Subcutaneous abdominal adipose tissue (tissue), 5 donors: ENCODE data around the gene DIDO1.
"Not testable (repeated sequence)": the region's sequence is repeated elsewhere in the genome, so short reads cannot be mapped to it uniquely, and the experiment has no call there.

Experiments used
- H3K27ac ChIP-seq: one replicate; pipeline ENCODE4 v1.7.0; 2013; ENCODE audit warnings: low read depth, mild to moderate bottlenecking, inconsistent platforms, low read length, moderate library complexity
- H3K27me3 ChIP-seq, 5 donors: one replicate each; pipeline ENCODE4 v1.7.0; 2013; ENCODE audit warnings: low read length in 5 of 5, inconsistent platforms in 1 of 5; ENCODE audit not compliant: control insufficient read depth in 5 of 5, insufficient read depth in 4 of 5
- H3K36me3 ChIP-seq, 5 donors: one replicate each; pipeline ENCODE4 v1.7.0; 2013; ENCODE audit warnings: low read length in 5 of 5; ENCODE audit not compliant: control insufficient read depth in 5 of 5, insufficient read depth in 5 of 5
- H3K4me1 ChIP-seq, 5 donors: one replicate each; pipeline ENCODE4 v1.7.0; 2013; ENCODE audit warnings: low read length in 5 of 5, mild to moderate bottlenecking in 3 of 5, moderate library complexity in 1 of 5; ENCODE audit not compliant: control insufficient read depth in 5 of 5, insufficient read depth in 5 of 5
- H3K4me3 ChIP-seq, 5 donors: one replicate each; pipeline ENCODE4 v1.7.0; 2013; ENCODE audit warnings: low read length in 5 of 5, low read depth in 1 of 5
- H3K9ac ChIP-seq, 5 donors: one replicate each; pipeline ENCODE4 v1.7.0; 2013; ENCODE audit warnings: low read length in 5 of 5, mild to moderate bottlenecking in 4 of 5, moderate library complexity in 3 of 5
- H3K9me3 ChIP-seq, 5 donors: one replicate each; pipeline ENCODE4 v1.7.0; 2013; ENCODE audit warnings: low read length in 5 of 5; ENCODE audit not compliant: control insufficient read depth in 5 of 5
- donor health status: healthy.
- donor health status: healthy.
- donor health status: healthy.
- donor health status: healthy.
- donor health status: healthy.

DIDO1 gene

GRCh38 chr20:62928246-62928939, 2.1 kb upstream of the DIDO1 start:
- H3K9ac ChIP-seq, result peak overlapping the region; percentile 44 to 89 (median 82)
- peak overlapping the region; percentile 65 to 77 (median 71) for H3K4me3 ChIP-seq
- H3K36me3 ChIP-seq, result peaks cover 0 to 2% (median 0%) of the 10 kb centered on the region in 5 donors
- H3K27me3 ChIP-seq, result no peaks in the 10 kb centered on the region
- H3K27ac ChIP-seq, result peak overlapping the region; percentile 78
- H3K4me1 ChIP-seq, result peaks cover 14 to 57% (median 50%) of the 10 kb centered on the region in 5 donors
- H3K9me3 ChIP-seq, result no peaks in the 10 kb centered on the region

DNA sequence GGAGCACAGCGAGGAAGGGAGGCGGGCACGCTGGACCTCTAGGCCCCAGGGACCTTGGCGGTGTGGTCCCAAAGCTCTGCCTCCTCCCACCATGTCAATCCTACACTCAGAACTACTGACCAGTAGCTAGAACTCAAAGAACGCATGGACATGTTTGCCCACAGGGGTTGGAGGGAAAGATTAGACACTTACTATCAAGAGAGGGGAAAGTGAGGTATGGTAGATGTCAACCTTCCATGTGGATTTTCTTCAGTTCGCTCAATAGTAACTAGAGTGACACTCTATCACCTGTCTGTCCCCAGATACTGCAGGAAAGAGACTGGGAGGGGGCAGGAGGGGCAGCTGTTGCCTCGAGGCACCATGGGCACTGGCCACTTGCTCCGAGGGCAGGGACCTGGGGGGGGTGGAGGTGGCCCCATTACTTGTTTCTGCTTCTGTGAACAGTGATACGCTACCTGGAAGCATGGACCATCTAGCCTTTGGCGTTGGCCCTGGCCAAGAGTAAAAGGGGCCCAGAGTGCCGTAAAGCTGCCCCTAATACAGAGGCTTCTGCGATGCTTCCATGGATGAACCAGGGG, 912 bp upstream of the DIDO1 start:
- Histone ChIP-seq H3K4me3 (peak overlapping the region in 4 of 5 donors; percentile 82 to 95 (median 93)), H3K27ac (peak overlapping the region; percentile 95), H3K36me3 (no peaks in the 10 kb centered on the region), H3K9me3 (no peaks in the 10 kb centered on the region), H3K9ac (peak overlapping the region in 2 of 5 donors; percentile 78 to 100), H3K27me3 (no peaks in the 10 kb centered on the region), H3K4me1 (peaks cover 16 to 68% (median 61%) of the 10 kb centered on the region in 5 donors)

GRCh38 chr20:62925420-62926228, 681 bp downstream of the DIDO1 start:
- no peaks in the 10 kb centered on the region for H3K9me3 ChIP-seq
- peaks cover 16 to 84% (median 73%) of the 10 kb centered on the region in 5 donors for H3K4me1 ChIP-seq
- peak overlapping the region; percentile 98 to 100 (median 99) for H3K9ac ChIP-seq
- peak overlapping the region; percentile 82 to 95 (median 93) for H3K4me3 ChIP-seq
- H3K36me3 ChIP-seq, result no peaks in the 10 kb centered on the region
- no peaks in the 10 kb centered on the region for H3K27me3 ChIP-seq
- H3K27ac ChIP-seq, result peak overlapping the region; percentile 95

- no peaks in the 10 kb centered on the region for H3K27me3 ChIP-seq
- no peaks in the 10 kb centered on the region for H3K36me3 ChIP-seq
- H3K9me3 ChIP-seq, result no peaks in the 10 kb centered on the region
- H3K4me1 ChIP-seq, result peaks cover 16 to 89% (median 79%) of the 10 kb centered on the region in 5 donors
- H3K9ac ChIP-seq, result peak overlapping the region; percentile 98 to 100 (median 99)
- H3K27ac ChIP-seq, result peak overlapping the region; percentile 95
- H3K4me3 ChIP-seq, result peak overlapping the region; percentile 82 to 95 (median 93)
Measured at GRCh38 chr20:62925076-62925419, 1.3 kb downstream of the DIDO1 start.

DNA sequence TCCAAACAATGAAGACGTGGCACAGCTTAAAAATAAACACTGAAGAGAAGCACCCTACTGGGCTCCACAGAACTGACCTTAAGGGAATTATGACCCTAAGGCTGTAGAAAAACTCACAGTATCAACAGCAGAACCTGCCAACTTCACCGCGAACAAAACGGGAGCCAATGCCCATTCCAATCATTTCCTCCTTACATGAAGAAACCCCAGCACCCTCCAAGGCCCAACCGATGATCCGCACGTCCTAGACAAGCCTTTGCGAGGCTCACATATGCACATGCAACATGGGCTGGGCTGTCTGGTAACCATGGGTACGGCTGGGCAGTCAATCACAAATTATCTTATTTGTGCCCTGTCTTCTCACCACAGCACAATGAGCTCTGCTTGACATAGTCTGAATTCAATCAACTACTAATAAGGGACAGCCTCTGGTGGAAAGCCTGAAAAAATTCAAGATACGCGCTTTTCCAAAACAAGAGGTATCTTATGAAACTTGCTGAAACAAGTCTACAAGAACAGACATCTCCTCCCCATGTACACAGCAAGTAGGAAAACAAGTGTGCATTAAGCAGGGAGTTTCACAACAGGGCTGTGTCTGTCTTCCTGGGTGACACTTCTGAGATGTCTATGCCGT, 1.7 kb downstream of the DIDO1 start:
- peak overlapping the region; percentile 98 to 100 (median 99) for H3K9ac ChIP-seq
- H3K9me3 ChIP-seq, result no peaks in the 10 kb centered on the region
- H3K27ac ChIP-seq, result peak overlapping the region; percentile 95
- H3K4me3 ChIP-seq, result peak overlapping the region; percentile 82 to 95 (median 93)
- H3K27me3 ChIP-seq, result no peaks in the 10 kb centered on the region
- H3K36me3 ChIP-seq, result no peaks in the 10 kb centered on the region
- H3K4me1 ChIP-seq, result peaks cover 16 to 89% (median 82%) of the 10 kb centered on the region in 5 donors

GRCh38 chr20:62923669-62924441, 2.5 kb downstream of the DIDO1 start:
- H3K27ac ChIP-seq, result peak overlapping the region; percentile 95

GRCh38 chr20:62923059-62923668, 3.1 kb downstream of the DIDO1 start:
- not testable (repeated sequence) for H3K9me3 ChIP-seq, H3K27me3 ChIP-seq, H3K4me3 ChIP-seq, H3K36me3 ChIP-seq
- Histone ChIP-seq H3K27ac (peak overlapping the region; percentile 95), H3K4me1 (peaks cover 18 to 90% (median 86%) of the 10 kb centered on the region in 5 donors), H3K9ac (peak overlapping the region in 3 of 5 donors; percentile 28 to 99 (median 47))

More at GRCh38 chr20:62923669-62924441, 2.5 kb downstream of the DIDO1 start:
- H3K36me3 ChIP-seq, result no peaks in the 10 kb centered on the region
- no peaks in the 10 kb centered on the region for H3K9me3 ChIP-seq
- peak overlapping the region in 4 of 5 donors; percentile 90 to 95 (median 93) for H3K4me3 ChIP-seq
- H3K9ac ChIP-seq, result peak overlapping the region; percentile 98 to 100 (median 99)
- no peaks in the 10 kb centered on the region for H3K27me3 ChIP-seq
- H3K4me1 ChIP-seq, result peaks cover 18 to 90% (median 86%) of the 10 kb centered on the region in 5 donors

DNA sequence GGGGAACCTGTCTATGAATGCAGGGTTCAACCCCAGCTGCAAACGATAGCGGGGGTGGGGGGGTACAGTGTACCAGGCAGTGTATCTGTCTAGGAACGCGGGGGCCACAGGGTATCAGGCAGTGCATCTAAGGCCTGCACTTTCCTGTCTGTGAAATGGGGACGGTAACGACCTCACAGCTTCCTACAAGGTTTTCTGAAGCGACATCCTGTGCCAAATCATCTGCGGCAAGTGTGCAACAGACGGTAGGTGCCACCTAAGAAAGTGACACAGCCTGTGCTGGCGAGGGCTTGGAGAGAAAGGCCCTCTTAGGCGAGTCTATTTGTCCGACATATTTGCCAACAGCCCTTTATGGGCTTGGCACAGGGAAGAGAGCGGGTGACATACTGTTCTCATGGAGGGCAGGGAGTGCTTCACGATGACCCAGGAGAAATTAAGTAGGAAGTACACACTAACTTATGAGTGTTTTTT, 3.8 kb downstream of the DIDO1 start:
- no peaks in the 10 kb centered on the region for H3K27me3 ChIP-seq
- no peaks in the 10 kb centered on the region for H3K36me3 ChIP-seq
- peak overlapping the region in 2 of 5 donors; percentile 1 to 22 for H3K4me3 ChIP-seq
- H3K9me3 ChIP-seq, result no peaks in the 10 kb centered on the region
- peaks cover 20 to 90% (median 86%) of the 10 kb centered on the region in 5 donors for H3K4me1 ChIP-seq
- peak overlapping the region; percentile 95 for H3K27ac ChIP-seq
- peak overlapping the region in 2 of 5 donors; percentile 16 to 31 for H3K9ac ChIP-seq
